ENCODE results near the gene MATK.

Gene MATK

DNA sequence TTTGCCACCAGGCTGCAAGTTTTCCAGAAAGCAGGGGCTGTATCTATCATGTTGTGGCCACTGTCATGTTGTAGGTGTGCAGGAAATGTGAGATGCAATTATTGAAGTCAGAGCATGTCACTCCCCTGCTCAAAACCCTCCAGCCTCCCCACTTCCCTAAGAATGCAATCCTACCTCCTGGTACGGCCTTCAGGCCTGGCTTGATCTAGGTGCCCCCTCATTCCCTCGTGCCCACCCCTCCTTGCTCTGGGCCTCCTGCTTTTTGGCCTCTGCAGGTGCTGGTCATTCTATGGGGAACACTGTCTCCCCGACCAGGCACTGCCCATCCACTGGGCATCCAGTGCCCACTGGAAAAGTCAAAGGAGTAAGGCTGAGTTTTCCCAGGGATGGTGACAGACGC, 28.5 kb upstream of the MATK start:
- no peak for DNase-seq (ENCODE audit: low read depth)

DNA sequence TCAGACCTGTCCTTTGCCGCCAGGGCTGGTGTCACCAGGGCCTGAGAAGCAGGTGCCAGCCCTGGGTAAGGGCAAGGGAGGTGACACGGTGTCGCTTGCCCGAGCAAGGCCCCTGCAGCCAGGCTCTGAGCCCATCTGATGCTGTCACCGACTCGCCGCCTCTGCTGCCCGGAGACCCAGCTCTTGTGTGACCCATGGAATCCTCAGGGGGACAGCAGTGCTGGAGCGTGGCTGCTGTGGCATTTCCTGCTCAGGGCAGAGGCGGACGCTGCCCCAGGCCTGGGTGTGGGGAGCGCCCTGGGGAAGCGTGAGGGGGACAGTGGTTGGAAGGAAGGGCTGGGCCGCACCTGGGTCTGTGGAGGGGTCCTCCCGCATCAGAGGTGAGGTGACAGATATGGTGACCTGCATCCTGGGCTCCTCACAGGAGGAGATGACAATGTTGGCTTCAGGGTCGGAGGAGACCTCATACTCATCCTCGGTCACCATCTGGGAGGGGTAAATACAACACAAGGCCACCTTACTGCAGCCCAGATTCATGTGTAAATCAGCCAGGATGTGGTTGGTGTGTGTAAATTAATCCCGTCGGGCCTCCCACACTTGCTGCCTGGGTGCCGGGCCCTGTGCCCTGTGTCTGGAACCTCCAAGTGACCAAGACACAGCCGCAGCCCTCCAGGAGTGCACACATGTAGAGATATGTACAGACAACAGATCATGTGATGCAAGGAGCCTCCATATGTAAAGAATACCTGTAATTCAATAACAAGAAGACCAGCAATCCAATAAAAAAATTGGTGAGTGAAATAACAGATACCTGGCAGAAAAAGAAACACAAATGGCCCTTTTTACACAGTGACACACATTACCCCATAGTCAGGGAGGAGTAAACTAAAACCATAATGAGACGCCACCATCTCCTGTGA, 27.6 kb upstream of the MATK start:
- DNase-seq (ENCODE audit: low read depth) = no peak

DNA sequence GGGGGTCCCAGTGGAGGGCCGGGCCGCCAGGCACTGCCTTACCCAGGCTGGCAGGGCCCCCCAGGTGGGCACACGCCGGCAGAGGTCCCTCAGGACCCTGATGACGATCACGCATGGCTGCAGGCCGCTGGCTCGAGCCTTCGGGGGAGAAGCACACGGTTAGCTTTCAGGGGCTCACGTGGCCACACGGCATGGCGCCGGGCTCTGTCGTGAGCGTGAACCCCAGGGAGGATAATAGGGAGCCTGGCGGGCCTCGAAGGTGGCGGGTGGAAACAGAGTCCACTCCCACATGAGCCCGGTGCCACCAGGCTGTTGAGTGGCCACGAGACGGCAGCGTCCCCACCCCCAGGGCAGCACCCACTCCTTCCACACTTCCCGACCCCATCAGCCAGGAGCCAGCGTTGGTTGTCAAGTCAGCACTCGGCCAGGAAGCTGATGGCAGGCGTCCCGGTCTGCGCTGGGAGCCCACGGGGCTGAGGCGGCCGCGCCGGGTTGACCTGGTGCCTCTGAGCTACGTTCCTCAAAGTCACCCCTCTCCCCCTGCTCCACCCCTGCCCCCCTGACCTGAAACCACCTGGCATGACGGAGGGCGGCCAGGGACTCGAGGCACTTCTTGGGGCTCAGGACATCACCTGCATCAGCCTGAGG, 24.7 kb upstream of the MATK start:
- no peak for DNase-seq (ENCODE audit: low read depth)

DNA sequence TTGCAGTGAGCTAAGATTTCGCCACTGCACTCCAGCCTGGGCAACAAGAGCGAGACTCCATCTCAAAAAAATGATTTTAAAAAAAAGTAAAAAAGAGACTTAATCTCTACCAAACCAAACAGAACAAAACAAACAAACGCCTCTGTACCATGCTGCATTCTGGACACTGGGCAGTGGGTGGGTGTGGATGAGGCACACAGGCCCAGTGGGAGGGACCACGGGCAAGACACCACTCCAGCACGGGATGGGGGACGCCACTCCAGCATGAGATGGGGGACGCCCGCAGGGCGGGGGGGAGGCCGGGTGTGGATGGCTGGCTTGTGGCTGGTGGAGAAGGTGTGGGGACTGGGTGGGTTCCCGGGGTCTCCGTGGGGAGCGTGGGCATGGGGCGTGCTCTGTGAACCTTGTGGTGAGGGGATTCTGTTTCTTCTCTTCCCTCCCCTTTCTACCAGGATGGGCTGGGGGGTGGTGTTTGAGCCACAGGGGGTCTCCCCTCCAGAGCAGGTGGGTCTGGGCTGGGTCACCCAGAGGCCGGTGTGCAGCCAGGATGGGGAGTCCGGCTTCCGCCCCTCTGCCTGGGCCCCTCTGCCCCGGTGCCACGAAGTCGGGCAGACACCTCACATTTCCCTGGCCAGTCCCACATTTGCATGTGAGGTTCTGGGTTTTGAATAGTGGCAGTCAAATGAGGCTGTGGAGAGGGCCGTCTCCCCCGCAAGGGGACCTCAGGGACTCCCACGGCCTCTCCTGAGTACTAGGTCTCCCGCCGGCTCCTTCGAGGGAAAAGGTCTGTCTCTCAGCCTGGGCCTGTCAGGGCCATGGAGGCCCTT, 23.9 kb upstream of the MATK start:
- no peak for DNase-seq (ENCODE audit: low read depth)

DNA sequence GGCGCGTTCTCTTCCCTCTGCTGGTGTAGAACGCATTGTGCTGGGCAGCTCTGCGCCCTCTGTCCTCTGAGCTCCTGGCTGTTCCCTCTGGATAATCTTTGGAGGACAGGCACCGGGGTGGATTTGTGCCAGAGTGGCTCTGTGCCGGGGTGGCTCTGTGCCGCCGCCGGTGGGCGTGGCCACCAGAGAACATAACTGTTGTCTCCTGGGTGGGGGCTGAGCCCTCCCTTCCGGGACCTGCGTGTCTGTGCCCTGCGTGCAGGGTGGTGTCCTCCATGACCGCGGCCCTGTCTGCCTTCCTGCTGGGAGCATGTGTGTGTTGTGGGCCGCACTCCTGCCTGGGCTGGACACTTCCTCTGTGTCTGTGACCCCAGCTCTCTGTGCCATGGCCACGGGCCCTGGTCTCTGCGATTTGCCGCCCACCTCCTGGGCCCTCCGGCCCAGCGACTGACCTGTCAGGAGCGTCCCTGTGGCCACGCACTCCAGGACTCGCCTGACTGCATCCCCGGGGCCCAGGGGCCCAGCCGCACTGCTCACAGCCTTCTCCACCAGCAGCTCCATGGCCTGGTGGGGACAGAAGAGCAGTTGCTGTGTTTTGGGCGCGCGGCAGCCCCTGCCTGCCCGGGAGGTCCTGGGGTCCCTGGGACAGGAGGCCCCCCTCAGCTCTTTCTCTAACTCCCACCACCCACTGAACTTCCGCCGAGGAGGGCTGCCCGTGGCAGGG, 22.4 kb upstream of the MATK start:
- no peak for DNase-seq (ENCODE audit: low read depth)

DNA sequence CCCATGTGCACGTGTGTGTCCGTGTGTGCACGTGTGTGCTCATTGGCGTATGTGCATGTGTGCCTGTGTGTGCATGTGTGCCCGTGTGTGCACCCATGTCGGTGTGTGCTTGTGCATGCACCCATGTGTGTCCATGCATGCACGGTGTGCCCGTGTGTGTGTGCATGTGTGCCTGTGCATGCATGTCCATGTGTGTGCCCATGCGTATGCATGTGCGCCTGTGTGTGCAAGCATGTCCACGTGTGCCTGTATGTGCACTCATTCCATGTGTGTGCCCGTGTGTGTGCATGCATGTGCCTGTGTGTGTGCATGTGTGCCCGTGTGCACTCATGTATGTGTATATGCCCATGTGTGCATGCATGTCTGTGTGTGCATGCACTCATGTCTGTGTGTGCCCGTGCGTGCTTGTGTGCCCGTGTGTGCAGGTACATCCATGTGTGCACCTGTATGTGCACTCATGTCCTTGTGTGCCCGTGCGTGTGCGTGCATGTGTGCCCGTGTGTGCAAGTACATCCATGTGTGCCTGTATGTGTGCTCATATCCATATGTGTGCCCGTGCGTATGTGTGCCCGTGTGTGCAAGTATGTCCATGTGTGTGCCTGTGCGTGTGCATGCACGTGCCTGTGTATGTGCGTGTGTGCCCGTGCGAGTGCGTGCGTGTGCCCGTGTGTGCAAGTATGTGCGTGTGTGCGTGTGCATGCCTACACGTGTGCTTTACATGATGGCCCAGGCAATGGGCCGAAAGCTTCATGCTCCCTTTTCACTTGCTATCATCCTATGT, 21.6 kb upstream of the MATK start:
- no peak for DNase-seq (ENCODE audit: low read depth)

DNA sequence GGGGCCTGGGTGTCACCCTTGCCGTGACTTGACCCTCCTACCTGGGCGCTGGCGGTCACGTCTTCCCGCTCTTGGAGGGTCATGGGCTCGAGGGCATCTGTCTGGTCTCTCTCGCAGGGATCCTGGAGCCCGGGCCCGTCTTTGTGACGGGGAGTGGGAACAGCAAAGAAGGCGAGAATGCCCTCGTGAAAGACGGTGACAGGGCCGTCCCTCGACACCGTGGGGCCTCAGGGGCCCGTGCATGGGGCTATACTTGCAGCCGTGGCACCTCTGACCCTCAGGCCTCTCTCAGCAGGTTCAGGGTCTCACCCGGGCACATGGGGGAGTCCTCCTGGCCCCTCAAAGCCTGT, 20.9 kb upstream of the MATK start:
- DNase-seq (ENCODE audit: low read depth) = no peak

DNA sequence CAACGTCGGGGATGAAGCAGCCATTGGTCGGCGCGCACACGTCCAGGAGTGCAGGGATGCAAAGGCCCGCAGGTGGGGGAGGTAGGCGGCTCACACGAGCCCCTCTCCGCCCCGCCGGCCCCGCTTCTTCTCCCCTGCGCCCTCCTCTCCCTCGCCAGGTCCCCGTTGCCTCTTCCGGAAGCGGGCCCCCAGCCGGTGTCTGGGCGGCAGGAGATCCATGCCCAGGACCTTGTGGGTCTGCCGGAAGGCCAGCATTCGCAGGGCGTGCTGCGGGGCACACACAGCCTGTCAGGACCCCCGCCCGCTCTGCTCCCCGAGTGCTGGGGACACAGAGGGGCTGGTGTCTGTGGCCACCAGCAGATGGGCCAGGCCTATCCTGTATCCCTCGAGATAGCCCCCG, 19.7 kb upstream of the MATK start:
- no peak for DNase-seq (ENCODE audit: low read depth)

DNA sequence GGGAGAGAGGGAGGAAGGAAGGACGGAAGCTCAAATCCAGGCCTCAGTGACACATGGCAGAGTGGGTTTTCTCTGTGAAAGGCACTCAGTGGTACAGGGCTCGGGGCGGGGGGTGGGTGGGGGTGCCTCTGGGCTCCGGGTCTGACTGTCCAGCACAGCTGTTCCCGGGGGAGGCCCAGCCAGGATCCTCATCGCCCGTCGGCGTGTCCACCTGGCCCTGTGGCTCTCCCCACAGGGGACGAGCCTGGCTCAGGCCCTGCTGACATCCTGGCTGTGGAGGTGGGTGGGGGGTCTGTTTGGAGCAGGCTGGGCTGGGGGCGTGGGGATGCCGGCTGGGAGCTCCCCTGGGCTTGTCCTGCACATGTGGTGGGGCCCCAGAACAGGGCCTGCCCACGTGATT, 18.2 kb upstream of the MATK start:
- DNase-seq (ENCODE audit: low read depth) = no peak

DNA sequence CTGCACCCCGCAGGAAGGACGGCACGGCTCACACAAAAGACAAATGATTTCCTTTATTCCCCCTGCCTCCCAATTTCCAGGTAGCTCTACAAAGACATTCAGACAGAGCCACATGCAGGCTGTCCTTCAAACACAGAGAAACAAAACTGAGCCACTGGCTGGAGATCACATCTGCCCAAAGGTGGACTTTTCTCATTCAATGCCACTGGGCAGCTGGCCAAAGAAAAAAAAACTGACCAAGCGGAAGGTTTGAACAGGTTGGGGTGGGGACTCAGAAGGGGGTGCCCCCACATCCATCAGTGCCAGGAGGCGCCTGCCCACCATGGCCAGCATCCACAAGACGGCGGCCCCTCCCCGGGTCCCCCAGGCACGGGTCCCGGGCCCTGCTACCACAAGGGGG, 17.8 kb upstream of the MATK start:
- DNase-seq (ENCODE audit: low read depth) = no peak

DNA sequence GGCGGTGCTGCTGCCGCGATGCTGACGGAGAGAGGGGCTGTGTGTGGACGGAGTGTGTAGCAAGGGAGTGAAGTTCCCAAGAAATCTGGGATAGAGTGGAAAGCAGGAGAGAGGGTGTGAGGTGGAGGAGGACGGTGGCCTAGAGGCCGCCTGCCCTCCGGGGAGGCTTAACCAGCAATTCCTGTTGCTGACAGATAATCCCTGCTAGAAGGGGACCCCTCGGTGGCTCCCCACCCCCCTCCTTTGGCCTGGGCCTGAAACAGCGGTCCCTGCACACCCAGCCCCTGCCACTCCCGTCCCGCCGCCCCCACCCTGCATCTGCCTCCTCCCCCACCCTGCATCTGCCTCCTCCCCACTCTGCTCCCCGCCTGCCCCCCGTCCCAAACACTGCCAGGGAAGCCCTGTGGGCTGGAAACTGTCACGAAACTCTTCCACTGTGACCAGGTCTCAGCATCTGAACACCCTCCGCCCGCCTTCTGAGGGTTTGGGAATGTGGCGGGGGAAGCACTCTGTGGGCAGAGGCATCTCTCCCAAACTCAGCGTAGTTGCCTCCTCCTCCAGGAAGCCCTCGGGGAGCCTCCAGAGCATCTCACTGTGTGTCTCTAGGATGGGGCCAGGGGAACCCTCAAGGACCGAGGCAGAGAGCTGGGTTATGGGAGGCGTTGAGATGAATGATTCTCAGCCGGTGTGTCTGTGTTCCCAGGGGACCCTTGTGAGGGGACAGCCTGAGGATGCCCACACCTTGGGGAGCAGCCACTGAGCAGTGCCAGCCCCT, 17.1 kb upstream of the MATK start:
- DNase-seq (ENCODE audit: low read depth) = no peak

DNA sequence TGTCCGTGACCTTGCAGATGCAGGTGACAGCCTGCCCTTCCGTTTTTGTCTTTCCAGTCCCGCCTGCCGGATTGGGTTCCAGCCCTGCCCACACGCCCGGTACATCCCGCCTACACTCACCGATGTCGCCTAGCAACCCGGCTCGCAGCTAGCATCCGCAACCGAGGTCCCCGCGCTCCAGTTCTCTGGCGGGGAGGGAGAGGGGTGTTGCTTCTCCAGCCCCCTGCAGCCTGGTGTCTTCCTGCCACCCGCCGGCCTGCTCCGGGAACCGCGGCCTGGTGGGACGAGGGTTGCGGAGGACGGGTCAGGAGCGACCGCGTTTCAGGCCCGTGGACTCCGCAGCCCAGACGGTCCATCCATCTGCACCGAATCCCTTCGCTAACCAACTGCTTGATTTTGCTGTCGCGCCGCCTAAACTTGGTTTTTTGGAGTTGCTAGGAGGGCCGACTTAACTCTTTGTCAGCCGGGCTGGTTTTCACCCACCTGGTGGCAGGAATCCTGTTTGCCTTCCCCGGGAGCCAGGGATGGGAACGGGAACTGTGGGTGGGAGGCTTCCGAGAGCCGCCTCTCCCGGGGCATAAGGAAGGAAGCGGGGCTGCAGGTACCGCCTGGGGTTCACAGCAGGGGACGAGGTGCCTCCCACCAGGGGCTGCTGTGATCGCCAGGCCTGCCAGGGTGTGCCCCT, 15.4 kb upstream of the MATK start:
- no peak for DNase-seq (ENCODE audit: low read depth)

DNA sequence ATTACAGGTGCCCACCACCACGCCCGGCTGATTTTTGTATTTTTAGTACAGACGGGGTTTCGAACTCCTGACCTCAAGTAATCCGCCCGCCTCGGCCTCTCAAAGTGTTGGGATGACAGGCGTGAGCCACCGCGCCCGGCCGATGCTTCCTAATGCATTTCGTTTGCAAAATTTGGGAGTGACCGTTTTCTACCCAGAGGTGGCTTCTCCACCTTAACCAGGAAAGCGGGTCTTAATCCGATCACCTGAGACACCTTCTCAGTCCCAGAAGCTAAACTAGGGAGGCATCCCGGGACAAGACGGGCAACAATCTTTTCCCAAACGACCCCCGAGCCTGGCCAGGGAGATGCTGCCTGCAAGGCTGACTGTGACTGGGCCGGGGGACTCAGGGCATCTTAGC, 14.8 kb upstream of the MATK start:
- DNase-seq (ENCODE audit: low read depth) = no peak

DNA sequence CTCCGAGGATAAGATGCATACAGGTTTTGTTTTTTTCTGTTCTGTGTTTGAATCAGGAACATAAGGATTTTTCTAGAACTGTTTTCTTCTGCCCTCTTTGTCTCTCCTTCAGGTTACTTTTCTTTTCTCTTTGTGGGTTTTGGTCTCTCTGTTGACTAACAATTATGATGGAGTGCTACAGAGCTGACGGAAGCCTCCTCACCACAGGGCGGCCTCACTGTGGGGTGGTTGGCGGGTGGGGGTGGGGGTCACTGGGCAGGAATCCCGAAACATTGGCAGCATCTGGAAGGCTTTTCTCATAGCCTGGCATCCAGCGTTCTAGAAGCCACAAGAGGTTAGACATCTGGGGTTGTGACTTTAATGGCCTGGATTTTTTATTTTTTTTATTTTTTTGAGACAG, 12.0 kb upstream of the MATK start:
- no peak for DNase-seq (ENCODE audit: low read depth)

DNA sequence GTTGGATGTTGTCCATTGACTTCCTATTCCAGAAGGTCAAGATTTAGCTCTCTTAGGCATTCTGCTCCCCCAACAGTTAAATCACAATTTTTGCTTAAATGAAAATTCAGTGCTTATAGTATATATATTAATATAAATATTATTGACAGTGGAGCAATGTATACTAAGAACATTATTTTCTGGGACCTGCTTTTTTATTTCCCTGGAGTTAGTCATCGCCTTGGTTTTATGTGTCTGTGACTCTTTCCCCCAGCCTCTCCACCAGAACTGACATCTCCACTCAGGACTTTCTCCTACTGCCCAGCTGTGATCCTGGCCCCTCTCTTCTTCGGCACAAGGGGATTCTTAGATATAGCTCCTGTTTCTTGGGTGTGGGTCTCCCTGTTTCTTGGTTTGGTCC, 10.2 kb upstream of the MATK start:
- DNase-seq (ENCODE audit: low read depth) = no peak

DNA sequence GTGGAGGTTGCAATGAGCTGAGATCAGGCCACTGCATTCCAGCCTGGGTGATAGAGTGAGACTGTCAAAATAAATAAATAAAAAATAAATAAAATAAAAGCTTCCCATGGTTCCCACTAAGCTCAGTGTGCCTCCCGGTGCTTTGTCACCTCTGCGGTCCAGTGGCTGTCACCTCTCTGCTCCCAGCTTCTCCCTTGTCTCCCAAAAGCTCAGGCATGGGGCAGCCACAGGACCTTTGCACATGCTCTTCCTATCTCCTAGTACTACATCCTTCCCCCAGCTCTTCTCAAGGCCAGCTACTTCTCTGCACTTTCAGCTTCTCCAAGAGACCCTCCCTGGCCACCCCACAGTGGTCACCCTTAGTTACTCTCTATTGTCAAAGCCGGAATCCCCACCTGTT, 7.6 kb upstream of the MATK start:
- no peak for DNase-seq (ENCODE audit: low read depth)

DNA sequence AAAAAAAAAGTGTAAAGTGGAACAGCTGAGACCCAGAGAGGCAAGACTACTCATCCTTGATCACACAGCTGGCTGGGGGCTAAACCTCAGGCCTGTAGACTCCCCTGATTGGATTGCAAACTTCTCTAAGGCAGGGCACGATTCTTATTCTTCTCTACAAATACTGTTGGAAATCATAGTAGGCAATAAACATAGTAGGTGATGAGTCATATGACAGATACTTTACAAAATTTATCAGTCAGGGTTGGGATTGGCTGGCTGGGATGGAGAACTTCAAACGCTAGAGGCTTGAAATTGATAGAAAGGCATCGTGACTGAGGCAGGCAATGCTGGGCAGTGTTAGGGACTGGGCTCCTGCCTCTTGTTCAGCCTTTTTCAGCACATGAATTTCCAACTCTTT, 5.9 kb upstream of the MATK start:
- no peak for DNase-seq (ENCODE audit: low read depth)

DNA sequence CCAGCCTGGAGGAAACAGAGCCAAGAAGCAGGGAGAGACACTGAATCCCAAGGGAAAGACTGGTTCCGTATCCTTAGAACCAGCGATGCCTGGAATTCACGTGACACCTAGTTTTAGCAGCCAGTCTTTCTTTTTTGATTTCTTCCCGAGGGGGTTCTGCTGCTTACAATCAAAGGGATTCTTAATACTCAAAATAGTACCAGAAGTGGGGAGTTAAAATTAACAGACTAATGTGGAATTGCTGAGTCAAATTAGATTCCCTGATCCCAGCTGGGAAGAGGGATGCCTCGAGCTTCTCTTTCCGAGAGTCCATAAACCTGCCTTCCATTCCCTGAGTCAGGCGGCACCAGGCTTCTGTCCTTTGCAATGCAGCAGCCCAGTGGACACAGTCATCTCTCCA, 4.8 kb upstream of the MATK start:
- no peak for DNase-seq (ENCODE audit: low read depth)

DNA sequence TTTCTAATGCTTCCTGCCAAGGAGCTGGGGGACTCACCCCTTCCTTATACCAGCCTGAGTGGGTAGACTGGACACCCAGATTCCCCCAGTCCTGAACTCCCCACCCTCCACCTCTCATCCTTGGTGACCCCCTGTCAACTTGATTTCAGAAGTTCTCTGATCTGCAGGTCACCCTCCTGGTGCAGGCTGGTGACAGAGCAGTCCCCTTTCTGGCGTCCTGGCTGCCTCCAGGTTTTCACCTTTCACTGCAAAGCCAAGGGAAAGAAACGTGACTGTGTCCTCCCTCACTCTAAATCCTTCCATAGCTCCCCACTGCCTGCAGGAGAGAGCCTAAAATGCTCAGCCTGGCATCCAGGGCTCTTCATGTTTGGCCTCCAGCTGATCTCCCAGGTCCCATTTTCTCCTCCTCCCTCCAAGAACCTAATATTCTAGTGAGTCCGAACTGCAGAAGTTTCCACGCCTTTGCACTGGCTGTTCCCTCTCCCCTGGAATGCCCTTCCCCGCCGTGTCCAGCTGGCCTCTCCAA, 4.1 kb upstream of the MATK start:
- DNase-seq (ENCODE audit: low read depth) = no peak

All from HS-5 (cell line).